ENCODE measurements around the gene CERS5. TPM values are rescaled to one million over a fixed set of nuclear protein-coding genes. Genes with fewer than 3 reads are reported as not detected.

Gene CERS5
- total and polyA plus RNA-seq, 8 donors: 38.1 to 76.4 (median 67.5) TPM

GRCh38 chr12:50100561-50100960 lies 66.6 kb downstream of the CERS5 start:
- TF ChIP-seq, protein P1, sequence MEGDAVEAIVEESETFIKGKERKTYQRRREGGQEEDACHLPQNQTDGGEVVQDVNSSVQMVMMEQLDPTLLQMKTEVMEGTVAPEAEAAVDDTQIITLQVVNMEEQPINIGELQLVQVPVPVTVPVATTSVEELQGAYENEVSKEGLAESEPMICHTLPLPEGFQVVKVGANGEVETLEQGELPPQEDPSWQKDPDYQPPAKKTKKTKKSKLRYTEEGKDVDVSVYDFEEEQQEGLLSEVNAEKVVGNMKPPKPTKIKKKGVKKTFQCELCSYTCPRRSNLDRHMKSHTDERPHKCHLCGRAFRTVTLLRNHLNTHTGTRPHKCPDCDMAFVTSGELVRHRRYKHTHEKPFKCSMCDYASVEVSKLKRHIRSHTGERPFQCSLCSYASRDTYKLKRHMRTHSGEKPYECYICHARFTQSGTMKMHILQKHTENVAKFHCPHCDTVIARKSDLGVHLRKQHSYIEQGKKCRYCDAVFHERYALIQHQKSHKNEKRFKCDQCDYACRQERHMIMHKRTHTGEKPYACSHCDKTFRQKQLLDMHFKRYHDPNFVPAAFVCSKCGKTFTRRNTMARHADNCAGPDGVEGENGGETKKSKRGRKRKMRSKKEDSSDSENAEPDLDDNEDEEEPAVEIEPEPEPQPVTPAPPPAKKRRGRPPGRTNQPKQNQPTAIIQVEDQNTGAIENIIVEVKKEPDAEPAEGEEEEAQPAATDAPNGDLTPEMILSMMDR (IDR thresholded peaks at IDR 0.05): no peak
- H3K4me3 ChIP-seq: no peak overlapping the region
- ATAC-seq (no peak), DNase-seq (no peak)
- no peaks in the 10 kb centered on the region for H3K27me3 ChIP-seq
- peaks cover 0 to 62% of the 10 kb centered on the region in 2 donors for H3K36me3 ChIP-seq
- peaks cover 7 to 11% of the 10 kb centered on the region in 2 donors for H3K4me1 ChIP-seq
- no peaks in the 10 kb centered on the region for H3K9me3 ChIP-seq
- intact Hi-C loops (cut with DNase I): no loop called here
- H3K27ac ChIP-seq: no peak overlapping the region

GRCh38 chr12:50099302-50100008 lies 67.7 kb downstream of the CERS5 start:
- Histone ChIP-seq H3K4me1 (peaks cover 5 to 7% of the 10 kb centered on the region in 2 donors), H3K36me3 (peaks cover 2 to 73% of the 10 kb centered on the region in 2 donors), H3K4me3 (no peak overlapping the region), H3K27ac (no peak overlapping the region), H3K27me3 (no peaks in the 10 kb centered on the region), H3K9me3 (no peaks in the 10 kb centered on the region)
- intact Hi-C loops (cut with DNase I): no loop called here
- no peak for ATAC-seq
- DNase-seq: no peak
- TF ChIP-seq, protein P1 (IDR thresholded peaks at IDR 0.05): no peak

DNA sequence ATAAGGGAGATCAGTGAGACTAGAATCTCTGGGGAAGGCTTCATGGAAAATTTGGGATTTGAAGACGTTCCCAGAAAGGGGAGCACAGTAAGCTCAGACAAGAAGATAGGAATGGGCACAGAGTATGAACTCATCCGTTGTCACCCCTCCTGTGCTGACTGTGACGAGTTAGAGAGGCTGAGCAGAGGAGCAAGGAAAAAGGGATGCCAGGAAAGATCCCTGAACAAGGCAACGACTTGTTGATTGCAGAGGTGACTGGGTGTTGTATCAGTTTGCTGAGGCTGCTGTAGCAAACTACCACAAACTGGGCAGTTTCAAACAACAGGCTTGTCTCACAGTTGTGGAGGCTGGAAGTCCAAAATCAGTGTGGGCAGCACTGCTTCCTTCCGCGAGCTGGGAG lies 69.2 kb downstream of the CERS5 start:
- TF ChIP-seq, protein P1 (IDR thresholded peaks at IDR 0.05): no peak
- H3K4me3 ChIP-seq: no peak overlapping the region
- H3K9me3 ChIP-seq: no peaks in the 10 kb centered on the region
- H3K27me3 ChIP-seq: no peaks in the 10 kb centered on the region
- H3K4me1 ChIP-seq: no peaks in the 10 kb centered on the region
- DNase-seq: no peak
- peaks cover 3 to 88% of the 10 kb centered on the region in 2 donors for H3K36me3 ChIP-seq
- no peak overlapping the region for H3K27ac ChIP-seq
- ATAC-seq: no peak
- intact Hi-C loops (cut with DNase I): no loop called here

GRCh38 chr12:50090391-50090790 lies 76.8 kb downstream of the CERS5 start:
- ATAC-seq (no peak), DNase-seq (no peak)
- H3K27ac ChIP-seq: no peak overlapping the region
- H3K36me3 ChIP-seq: peaks cover 11 to 84% of the 10 kb centered on the region in 2 donors
- TF ChIP-seq, protein P1 (IDR thresholded peaks at IDR 0.05): no peak
- H3K27me3 ChIP-seq: no peaks in the 10 kb centered on the region
- H3K4me3 ChIP-seq: no peak overlapping the region
- H3K4me1 ChIP-seq: peaks cover 0 to 17% of the 10 kb centered on the region in 2 donors
- intact Hi-C loops (cut with DNase I): no loop called here
- H3K9me3 ChIP-seq: no peaks in the 10 kb centered on the region

GRCh38 chr12:50089730-50090129 lies 77.4 kb downstream of the CERS5 start:
- H3K27me3 ChIP-seq: no peaks in the 10 kb centered on the region
- H3K27ac ChIP-seq: no peak overlapping the region
- ATAC-seq (no peak), DNase-seq (no peak)
- H3K36me3 ChIP-seq: peaks cover 11 to 77% of the 10 kb centered on the region in 2 donors
- no peaks in the 10 kb centered on the region for H3K9me3 ChIP-seq
- H3K4me1 ChIP-seq: peaks cover 0 to 17% of the 10 kb centered on the region in 2 donors
- TF ChIP-seq, protein P1 (IDR thresholded peaks at IDR 0.05): no peak
- intact Hi-C loops (cut with DNase I): no loop called here
- H3K4me3 ChIP-seq: no peak overlapping the region

All from left lung (tissue), 10 donors.